ENCODE results near the gene TCERG1L. TPM values are rescaled to one million over a fixed set of nuclear protein-coding genes. Genes with fewer than 3 reads are reported as not detected.

Gene TCERG1L
- polyA plus RNA-seq, 3 donors = not detected

- intact Hi-C loops (cut with micrococcal nuclease) = no loop called here
- Histone ChIP-seq H3K79me2 (ENCODE audit: insufficient read depth, low read length) (no peaks in the 10 kb centered on the region), H3K36me3 (replicated peaks in 1 of 2; ENCODE audit: control insufficient read depth in 1 of 2, insufficient read depth in 2 of 2, low read length in 2 of 2) (no peaks in the 10 kb centered on the region), H3K9me3 (replicated peaks in 1 of 2; ENCODE audit: control insufficient read depth in 1 of 2, insufficient read depth in 1 of 2, low read length in 2 of 2) (no peaks in the 10 kb centered on the region), H3K4me3 (replicated peaks in 1 of 3; ENCODE audit: low read depth in 2 of 3, low read length in 3 of 3) (no peak overlapping the region), H4K20me1 (ENCODE audit: insufficient read depth, low read length) (no peaks in the 10 kb centered on the region), H3K4me2 (replicated peaks; ENCODE audit: extremely low read depth, low read length, poor library complexity, severe bottlenecking) (no peak overlapping the region), H3K4me1 (ENCODE audit: control insufficient read depth in 1 of 2, insufficient read depth in 2 of 2, low read length in 2 of 2) (no peaks in the 10 kb centered on the region), H3K27me3 (ENCODE audit: control insufficient read depth in 2 of 2, insufficient read depth in 2 of 2, low read length in 2 of 2) (peaks cover 0 to 7% of the 10 kb centered on the region in 2 donors), H2AFZ (ENCODE audit: insufficient read depth, low read depth, low read length, poor library complexity, severe bottlenecking) (no peak overlapping the region), H3K9ac (ENCODE audit: insufficient read depth, low read length, poor library complexity, severe bottlenecking) (no peak overlapping the region), H3K27ac (ENCODE audit: low read depth in 1 of 2, low read length in 2 of 2) (no peak overlapping the region)
- Mint-ChIP-seq H3K27me3 (ENCODE audit: low read depth in 3 of 3) (peaks cover 6 to 18% (median 16%) of the 10 kb centered on the region in 3 donors), H3K4me3 (no peak overlapping the region), H3K9me3 (peaks cover 0 to 3% (median 0%) of the 10 kb centered on the region in 7 donors), H3K27ac (no peak overlapping the region), H3K4me1 (no peaks in the 10 kb centered on the region), H3K36me3 (no peaks in the 10 kb centered on the region)
- DNase-seq = no peak
- TF ChIP-seq CTCF (IDR thresholded peaks at IDR 0.05) = no peak
- 54% methylated on average over 7 of the region's 15 CpGs for WGBS (ENCODE audit: insufficient coverage)
Observed at GRCh38 chr10:131320860-131321604, 9.5 kb upstream of the TCERG1L start.

GRCh38 chr10:131318814-131319213 lies 7.3 kb upstream of the TCERG1L start:
- no peak overlapping the region for H3K27ac ChIP-seq (ENCODE audit: low read depth in 1 of 2, low read length in 2 of 2)
- no peaks in the 10 kb centered on the region for H3K4me1 ChIP-seq (ENCODE audit: control insufficient read depth in 1 of 2, insufficient read depth in 2 of 2, low read length in 2 of 2)
- no peak overlapping the region for H3K4me2 ChIP-seq (replicated peaks; ENCODE audit: extremely low read depth, low read length, poor library complexity, severe bottlenecking)
- H4K20me1 ChIP-seq (ENCODE audit: insufficient read depth, low read length) = no peaks in the 10 kb centered on the region
- 82% methylated on average over 8 of the region's 8 CpGs for WGBS (ENCODE audit: insufficient coverage)
- no peaks in the 10 kb centered on the region for H3K36me3 ChIP-seq (replicated peaks in 1 of 2; ENCODE audit: control insufficient read depth in 1 of 2, insufficient read depth in 2 of 2, low read length in 2 of 2)
- no peak overlapping the region for H3K9ac ChIP-seq (ENCODE audit: insufficient read depth, low read length, poor library complexity, severe bottlenecking)
- no peak overlapping the region for H2AFZ ChIP-seq (ENCODE audit: insufficient read depth, low read depth, low read length, poor library complexity, severe bottlenecking)
- H3K9me3 Mint-ChIP-seq = peaks cover 0 to 3% (median 0%) of the 10 kb centered on the region in 7 donors
- no peaks in the 10 kb centered on the region for H3K36me3 Mint-ChIP-seq
- no peaks in the 10 kb centered on the region for H3K4me1 Mint-ChIP-seq
- H3K4me3 Mint-ChIP-seq = no peak overlapping the region
- H3K27me3 Mint-ChIP-seq (ENCODE audit: low read depth in 3 of 3) = peaks cover 14 to 26% (median 25%) of the 10 kb centered on the region in 3 donors
- no peak for DNase-seq
- H3K27me3 ChIP-seq (ENCODE audit: control insufficient read depth in 2 of 2, insufficient read depth in 2 of 2, low read length in 2 of 2) = peaks cover 0 to 12% of the 10 kb centered on the region in 2 donors
- H3K79me2 ChIP-seq (ENCODE audit: insufficient read depth, low read length) = no peaks in the 10 kb centered on the region
- no peak overlapping the region for H3K4me3 ChIP-seq (replicated peaks in 1 of 3; ENCODE audit: low read depth in 2 of 3, low read length in 3 of 3)
- no peak overlapping the region for H3K27ac Mint-ChIP-seq
- intact Hi-C loops (cut with micrococcal nuclease) = no loop called here
- no peak for TF ChIP-seq CTCF (IDR thresholded peaks at IDR 0.05)
- no peaks in the 10 kb centered on the region for H3K9me3 ChIP-seq (replicated peaks in 1 of 2; ENCODE audit: control insufficient read depth in 1 of 2, insufficient read depth in 1 of 2, low read length in 2 of 2)
